ENCODE data around the gene PIEZO1. TPM values are rescaled to one million over a fixed set of nuclear protein-coding genes. Genes with fewer than 3 reads are reported as not detected.

Gene PIEZO1
- total and polyA plus RNA-seq, 9 of the 15 experiments (the other 6 are each of a cell fraction or from before 2014, with no cell fraction given) = 3.6 to 432 (median 131) TPM

GRCh38 chr16:88810166-88810911, 25.3 kb upstream of the PIEZO1 start (continued):
- TF ChIP-seq ZFP30 (CRISPR knock-in tag; IDR thresholded peaks at IDR 0.05; ENCODE audit: borderline replicate concordance) = no peak
- TF ChIP-seq ERF (CRISPR knock-in tag; IDR thresholded peaks at IDR 0.05) = no peak
- TF ChIP-seq CBX3 (IDR thresholded peaks at IDR 0.05; ENCODE audit: borderline replicate concordance in 1 of 2, low read length in 2 of 2) = no peak
- no peak for TF ChIP-seq AFF4 (CRISPR knock-in tag; IDR thresholded peaks at IDR 0.05)
- TF ChIP-seq CREB1 (IDR thresholded peaks at IDR 0.05) = peak; percentile 33; the same call in 1 of the 2 replicates
- TF ChIP-seq CREB1 (CRISPR knock-in tag; IDR thresholded peaks at IDR 0.05) = no peak
- TF ChIP-seq, protein P1, sequence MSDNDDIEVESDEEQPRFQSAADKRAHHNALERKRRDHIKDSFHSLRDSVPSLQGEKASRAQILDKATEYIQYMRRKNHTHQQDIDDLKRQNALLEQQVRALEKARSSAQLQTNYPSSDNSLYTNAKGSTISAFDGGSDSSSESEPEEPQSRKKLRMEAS (CRISPR knock-in tag; IDR thresholded peaks at IDR 0.05) = no peak
- TF ChIP-seq ETV5 (CRISPR knock-in tag; IDR thresholded peaks at IDR 0.05; ENCODE audit: low read depth) = no peak
- TF ChIP-seq ZNF79 (CRISPR knock-in tag; IDR thresholded peaks at IDR 0.05; ENCODE audit: low read depth) = no peak
- TF ChIP-seq MECOM (CRISPR knock-in tag; IDR thresholded peaks at IDR 0.05) = no peak
- TF ChIP-seq, protein P2, sequence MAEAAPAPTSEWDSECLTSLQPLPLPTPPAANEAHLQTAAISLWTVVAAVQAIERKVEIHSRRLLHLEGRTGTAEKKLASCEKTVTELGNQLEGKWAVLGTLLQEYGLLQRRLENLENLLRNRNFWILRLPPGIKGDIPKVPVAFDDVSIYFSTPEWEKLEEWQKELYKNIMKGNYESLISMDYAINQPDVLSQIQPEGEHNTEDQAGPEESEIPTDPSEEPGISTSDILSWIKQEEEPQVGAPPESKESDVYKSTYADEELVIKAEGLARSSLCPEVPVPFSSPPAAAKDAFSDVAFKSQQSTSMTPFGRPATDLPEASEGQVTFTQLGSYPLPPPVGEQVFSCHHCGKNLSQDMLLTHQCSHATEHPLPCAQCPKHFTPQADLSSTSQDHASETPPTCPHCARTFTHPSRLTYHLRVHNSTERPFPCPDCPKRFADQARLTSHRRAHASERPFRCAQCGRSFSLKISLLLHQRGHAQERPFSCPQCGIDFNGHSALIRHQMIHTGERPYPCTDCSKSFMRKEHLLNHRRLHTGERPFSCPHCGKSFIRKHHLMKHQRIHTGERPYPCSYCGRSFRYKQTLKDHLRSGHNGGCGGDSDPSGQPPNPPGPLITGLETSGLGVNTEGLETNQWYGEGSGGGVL (CRISPR knock-in tag; IDR thresholded peaks at IDR 0.05) = no peak
- no peak for TF ChIP-seq FOXM1 (IDR thresholded peaks at IDR 0.05; ENCODE audit: low read depth)
- no peak for TF ChIP-seq FOXM1 (CRISPR knock-in tag; IDR thresholded peaks at IDR 0.05; ENCODE audit: low read depth)
- no peak for TF ChIP-seq FOXJ3 (CRISPR knock-in tag; IDR thresholded peaks at IDR 0.05)
- no peak for TF ChIP-seq CBFA2T3 (IDR thresholded peaks at IDR 0.05)
- 0 out of 2 replicates have a peak, but pooled peaks have one; percentile 28 for TF ChIP-seq HNRNPUL1 (IDR thresholded peaks at IDR 0.05; ENCODE audit: low read length)
- no peak for TF ChIP-seq CREBBP (IDR thresholded peaks at IDR 0.05; ENCODE audit: low read depth, low read length)
- TF ChIP-seq NCOA4 (IDR thresholded peaks at IDR 0.05; ENCODE audit: partially characterized antibody) = no peak
- peak in 1 of 2 experiments; percentile 53; a peak in 1 of 4 replicates for TF ChIP-seq HDAC1 (IDR thresholded peaks at IDR 0.05)
